ENCODE measurements around the gene RND2. TPM values are rescaled to one million over a fixed set of nuclear protein-coding genes. Genes with fewer than 3 reads are reported as not detected.

The RND2 gene
- total and polyA plus RNA-seq, 2 of the 4 experiments (the other 2 are of a cell fraction): 1.1 to 1.9 TPM

DNA sequence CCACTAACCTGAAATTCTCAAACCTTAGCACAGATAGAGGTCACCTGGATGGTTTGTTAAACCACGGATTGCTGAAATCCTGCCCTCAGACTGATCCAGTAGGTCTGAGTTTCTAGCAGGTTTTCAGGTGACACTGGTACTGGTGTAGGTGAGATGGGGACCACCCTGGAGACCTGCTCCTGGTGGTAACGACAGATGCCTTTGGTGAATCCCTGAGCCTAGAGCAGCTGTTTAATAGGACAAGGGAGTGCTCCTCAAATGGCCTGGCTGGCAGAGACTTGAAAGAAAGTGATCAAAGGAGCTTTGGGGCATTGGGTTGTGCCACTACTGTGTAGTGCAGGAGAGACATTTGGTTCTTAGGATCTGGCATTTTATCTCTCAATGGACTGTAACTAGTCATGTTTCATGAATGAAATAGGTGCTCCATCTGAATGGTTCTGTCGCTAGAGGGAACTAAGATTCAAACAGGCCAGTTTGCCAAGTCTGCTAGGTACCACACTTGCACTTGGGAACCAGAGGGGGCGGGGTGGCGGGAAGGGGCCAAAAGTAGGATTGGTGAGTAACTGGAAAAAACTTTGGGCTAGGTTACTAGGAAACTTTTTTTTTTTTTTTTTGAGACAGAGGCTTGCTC, 21.4 kb upstream of the RND2 start:
- no peak overlapping the region for H3K18ac ChIP-seq (ENCODE audit: low read depth, low read length)
- no peak overlapping the region for H3K4ac ChIP-seq (ENCODE audit: low read depth, low read length)
- no peak overlapping the region for H3K4me3 ChIP-seq (ENCODE audit: insufficient read depth, low read depth, low read length)
- H4K91ac ChIP-seq (ENCODE audit: insufficient read depth, low read depth, low read length): no peak overlapping the region
- no peak overlapping the region for H3K9ac ChIP-seq (ENCODE audit: low read depth, low read length)
- intact Hi-C loops (cut with micrococcal nuclease) (no loop called here), dilution Hi-C loops (cut with HindIII; ENCODE audit: low sequenced_read_pairs, unreplicated experiment) (no loop called here), in situ Hi-C loops (cut with MboI; ENCODE audit: low sequenced_read_pairs) (no loop called here)
- H3K4me1 ChIP-seq (ENCODE audit: control insufficient read depth, insufficient read depth, low read length): peaks cover 4% of the 10 kb centered on the region
- no peaks in the 10 kb centered on the region for H3K9me3 ChIP-seq (ENCODE audit: control insufficient read depth, insufficient read depth, low read length)
- no peak overlapping the region for H2AK5ac ChIP-seq (ENCODE audit: low read depth, low read length)
- H2AFZ ChIP-seq (replicated peaks; ENCODE audit: low read length, poor library complexity): no peak overlapping the region
- no peak overlapping the region for H2AK9ac ChIP-seq (replicated peaks; ENCODE audit: low read depth, low read length, poor library complexity)
- no peak overlapping the region for H3K4me2 ChIP-seq (ENCODE audit: low read depth, low read length)
- DNase-seq (peak; percentile 50), ATAC-seq (ENCODE audit: low read depth) (no peak)
- no TSS peak for BruUV-seq (replicated peaks)
- ChIA-PET CTCF (no interaction called here), POLR2A (ENCODE audit: unreplicated experiment) (no interaction called here)
- no peak overlapping the region for H2BK5ac ChIP-seq (ENCODE audit: low read depth, low read length, poor library complexity, severe bottlenecking)
- H4K20me1 ChIP-seq (ENCODE audit: insufficient read depth, low read length): peaks cover 32% of the 10 kb centered on the region
- no peak overlapping the region for H3K56ac ChIP-seq (ENCODE audit: extremely low read depth, insufficient read depth, low read length)
- H3K79me1 ChIP-seq (ENCODE audit: low read depth in 1 of 2, low read length in 2 of 2): peaks cover 12 to 62% of the 10 kb centered on the region in 2 experiments; a peak in 3 of 4 replicates
- no peak overlapping the region for H4K8ac ChIP-seq (ENCODE audit: low read depth in 2 of 2, low read length in 2 of 2)
- no peak overlapping the region for H2BK20ac ChIP-seq (ENCODE audit: low read depth, low read length)
- H3K14ac ChIP-seq (replicated peaks; ENCODE audit: low read depth, low read length): no peak overlapping the region
- H3K23ac ChIP-seq (ENCODE audit: low read depth, low read length): no peak overlapping the region
- 86% methylated on average over 1 of the region's 5 CpGs; no CpG with 5 or more reads in 1 of the 2 experiments for WGBS, 2 experiments (ENCODE audit: extremely low coverage in 2 of 2, insufficient read length in 1 of 2)
- no peaks in the 10 kb centered on the region for H3K27me3 ChIP-seq (ENCODE audit: control insufficient read depth, insufficient read depth, low read length)
- H2BK120ac ChIP-seq (ENCODE audit: low read depth, low read length): no peak overlapping the region
- TF ChIP-seq NFE2L2 (IDR thresholded peaks at IDR 0.05; ENCODE audit: low read depth, low read length) (no peak), POLR2A (IDR thresholded peaks at IDR 0.05; ENCODE audit: low read depth, low read length) (no peak), MAFK (IDR thresholded peaks at IDR 0.05; ENCODE audit: low read depth, low read length) (no peak), FOS (IDR thresholded peaks at IDR 0.05; ENCODE audit: low read depth, low read length) (no peak), CHD1 (IDR thresholded peaks at IDR 0.05; ENCODE audit: low read depth, low read length) (no peak), RCOR1 (IDR thresholded peaks at IDR 0.05; ENCODE audit: insufficient replicate concordance, low read length) (no peak), CEBPB (IDR thresholded peaks at IDR 0.05; ENCODE audit: low read depth, low read length) (no peak), RFX5 (IDR thresholded peaks at IDR 0.05; ENCODE audit: low read depth, low read length) (no peak), MAZ (IDR thresholded peaks at IDR 0.05; ENCODE audit: borderline replicate concordance, low read depth, low read length) (no peak), SMC3 (IDR thresholded peaks at IDR 0.05; ENCODE audit: low read depth, low read length) (no peak), BHLHE40 (IDR thresholded peaks at IDR 0.05; ENCODE audit: low read depth, low read length) (no peak), MXI1 (IDR thresholded peaks at IDR 0.05; ENCODE audit: borderline replicate concordance, low read depth, low read length) (no peak), RAD21 (IDR thresholded peaks at IDR 0.05; ENCODE audit: low read length) (no peak)
- TF ChIP-seq, protein P1, sequence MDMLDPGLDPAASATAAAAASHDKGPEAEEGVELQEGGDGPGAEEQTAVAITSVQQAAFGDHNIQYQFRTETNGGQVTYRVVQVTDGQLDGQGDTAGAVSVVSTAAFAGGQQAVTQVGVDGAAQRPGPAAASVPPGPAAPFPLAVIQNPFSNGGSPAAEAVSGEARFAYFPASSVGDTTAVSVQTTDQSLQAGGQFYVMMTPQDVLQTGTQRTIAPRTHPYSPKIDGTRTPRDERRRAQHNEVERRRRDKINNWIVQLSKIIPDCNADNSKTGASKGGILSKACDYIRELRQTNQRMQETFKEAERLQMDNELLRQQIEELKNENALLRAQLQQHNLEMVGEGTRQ (IDR thresholded peaks at IDR 0.05; ENCODE audit: low read depth, low read length): no peak
- TF ChIP-seq, protein P2, sequence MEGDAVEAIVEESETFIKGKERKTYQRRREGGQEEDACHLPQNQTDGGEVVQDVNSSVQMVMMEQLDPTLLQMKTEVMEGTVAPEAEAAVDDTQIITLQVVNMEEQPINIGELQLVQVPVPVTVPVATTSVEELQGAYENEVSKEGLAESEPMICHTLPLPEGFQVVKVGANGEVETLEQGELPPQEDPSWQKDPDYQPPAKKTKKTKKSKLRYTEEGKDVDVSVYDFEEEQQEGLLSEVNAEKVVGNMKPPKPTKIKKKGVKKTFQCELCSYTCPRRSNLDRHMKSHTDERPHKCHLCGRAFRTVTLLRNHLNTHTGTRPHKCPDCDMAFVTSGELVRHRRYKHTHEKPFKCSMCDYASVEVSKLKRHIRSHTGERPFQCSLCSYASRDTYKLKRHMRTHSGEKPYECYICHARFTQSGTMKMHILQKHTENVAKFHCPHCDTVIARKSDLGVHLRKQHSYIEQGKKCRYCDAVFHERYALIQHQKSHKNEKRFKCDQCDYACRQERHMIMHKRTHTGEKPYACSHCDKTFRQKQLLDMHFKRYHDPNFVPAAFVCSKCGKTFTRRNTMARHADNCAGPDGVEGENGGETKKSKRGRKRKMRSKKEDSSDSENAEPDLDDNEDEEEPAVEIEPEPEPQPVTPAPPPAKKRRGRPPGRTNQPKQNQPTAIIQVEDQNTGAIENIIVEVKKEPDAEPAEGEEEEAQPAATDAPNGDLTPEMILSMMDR (conservative IDR thresholded peaks at IDR 0.05; ENCODE audit: low read depth, low read length): no peak
- TF ChIP-seq, protein P3, sequence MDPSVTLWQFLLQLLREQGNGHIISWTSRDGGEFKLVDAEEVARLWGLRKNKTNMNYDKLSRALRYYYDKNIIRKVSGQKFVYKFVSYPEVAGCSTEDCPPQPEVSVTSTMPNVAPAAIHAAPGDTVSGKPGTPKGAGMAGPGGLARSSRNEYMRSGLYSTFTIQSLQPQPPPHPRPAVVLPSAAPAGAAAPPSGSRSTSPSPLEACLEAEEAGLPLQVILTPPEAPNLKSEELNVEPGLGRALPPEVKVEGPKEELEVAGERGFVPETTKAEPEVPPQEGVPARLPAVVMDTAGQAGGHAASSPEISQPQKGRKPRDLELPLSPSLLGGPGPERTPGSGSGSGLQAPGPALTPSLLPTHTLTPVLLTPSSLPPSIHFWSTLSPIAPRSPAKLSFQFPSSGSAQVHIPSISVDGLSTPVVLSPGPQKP (IDR thresholded peaks at IDR 0.05; ENCODE audit: borderline replicate concordance, low read depth, low read length): no peak
- H4K5ac ChIP-seq (ENCODE audit: low read depth, low read length): no peak overlapping the region
- peaks cover 37% of the 10 kb centered on the region for H3K36me3 ChIP-seq (ENCODE audit: control insufficient read depth, insufficient read depth, low read length)
- no peak overlapping the region for H3K27ac ChIP-seq (ENCODE audit: insufficient read depth, low read length)
- H2BK15ac ChIP-seq (ENCODE audit: low read depth, low read length): no peak overlapping the region
- H3K9me1 ChIP-seq (ENCODE audit: insufficient read depth, low read length): no peaks in the 10 kb centered on the region

All from IMR-90 (cell line).